Heart left ventricle (tissue), 16 donors: ENCODE results near the gene CACNA1C. TPM values are rescaled to one million over a fixed set of nuclear protein-coding genes. Genes with fewer than 3 reads are reported as not detected.
A peak's percentile ranks its signal among the peaks of the same experiment; 100 is the strongest.

Experiments used
- ATAC-seq, 4 donors: fragments of 200-7000 bp; cut with Tn5 transposase; one replicate each; pipeline ENCODE4 v1.9.1; 2020 to 2022; ENCODE audit warnings: moderate library complexity in 4 of 4, mild to moderate bottlenecking in 3 of 4, moderate number of reproducible peaks in 1 of 4
- DNase-seq, 5 donors: peaks; one replicate each; pipeline ENCODE4 v3.0.0-alpha.2; 2020
- H3K27ac ChIP-seq, 12 donors: fragments of 200-600 bp; sonication (generic) in 4 of 12; one replicate each; pipeline versions ENCODE4 v1.5.0 to v1.8.0; 2016 to 2022; ENCODE audit warnings: mild to moderate bottlenecking in 2 of 12
- H3K27me3 ChIP-seq, 9 donors: fragments of 200-600 bp; sonication (generic) in 2 of 9; one replicate each; pipeline versions ENCODE4 v1.5.1 to v1.8.0; 2016 to 2022; ENCODE audit warnings: mild to moderate bottlenecking in 3 of 9
- H3K36me3 ChIP-seq, 9 donors: fragments of 200-600 bp; sonication (generic) in 2 of 9; one replicate each; pipeline versions ENCODE4 v1.5.0 to v1.8.0; 2018 to 2022; ENCODE audit warnings: mild to moderate bottlenecking in 2 of 9
- H3K4me1 ChIP-seq, 12 donors: fragments of 200-600 bp; sonication (generic) in 4 of 12; one replicate each; pipeline versions ENCODE4 v1.5.0 to v1.8.0; 2016 to 2022; ENCODE audit warnings: mild to moderate bottlenecking in 3 of 12
- H3K4me3 ChIP-seq, 12 donors: fragments of 200-600 bp; sonication (generic) in 4 of 12; one replicate each; pipeline versions ENCODE4 v1.5.0 to v1.8.0; 2017 to 2022; ENCODE audit warnings: mild to moderate bottlenecking in 9 of 12, moderate library complexity in 4 of 12
- H3K9me3 ChIP-seq, 12 donors: fragments of 200-600 bp; sonication (generic) in 4 of 12; one replicate each; pipeline versions ENCODE4 v1.5.0 to v1.8.0; 2016 to 2022; ENCODE audit warnings: mild to moderate bottlenecking in 1 of 12
- CTCF ChIP-seq, 12 donors: fragments of 200-600 bp; sonication (generic) in 4 of 12; IDR thresholded peaks; one replicate each; pipeline versions ENCODE4 v1.5.0 to v1.8.0; 2018 to 2022; ENCODE audit warnings: antibody characterized with exemption in 12 of 12, mild to moderate bottlenecking in 5 of 12
- POLR2A ChIP-seq, 2 donors: fragments of 450-650 bp; IDR thresholded peaks; one replicate each; pipeline ENCODE4 v1.6.1; 2017; ENCODE audit warnings: antibody characterized with exemption in 2 of 2, mild to moderate bottlenecking in 2 of 2, moderate library complexity in 2 of 2
- WGBS, 4 donors: extraction: QIAGEN DNeasy Blood & Tissue Kit in 2 of 4; methylation state at CpG; one replicate each; pipeline versions ENCODE4 v1.1.5 to v1.1.7; 2013 to 2018; 5-methylcytosine and 5-hydroxymethylcytosine counted together
- intact Hi-C, 10 donors: fragments of 100-400 bp; cut with DNase I; formaldehyde crosslinking; loops; one replicate each; pipeline versions ENCODE4 v1.11.1 to v1.14.2; 2022
- polyA plus RNA-seq, 2 donors: library from polyadenylated mRNA; stranded (reverse); fragments of 200-250 nt; gene quantifications; one replicate each; pipeline ENCODE4 v1.2.3, GENCODE V29; 2013
- total RNA-seq, 9 donors: library from RNA; depleted of rRNA in 2 of 9; stranded (reverse); fragments of >200 nt in 2 of 9; fragmentation: NEBNext Ultra II Directional in 3 of 9; extraction: Animal tissue kit (Norgen Biotek cat#: 25700) in 3 of 9; gene quantifications; one replicate each; pipeline versions ENCODE4 v1.1.0 to v1.2.4, GENCODE V29; 2016 to 2023
- donor health status: ischemic (EF 13 %, LVEDD 7.1; RV severe dilation, severe dysfunction).
- donor health status: healthy with polysubstance abuse.
- donor health status: DM: no; HTN: yes; CAD: no.
- donor health status: DM: no; HTN: no; CAD: no.
- donor health status: ischemic (EF 25% LVEDD 6.9; RV normal size, moderate dysfunction).
- donor health status: ischemic (EF 25% LVEDD 5.7; RV mildly dilated, moderate dysfunction).
- donor health status: healthy.
- donor health status: DM: yes; HTN: yes; CAD: no.
- donor health status: ischemic (EF 35%, LVEDD 5.7; RV mildly dilated, moderate dysfunction).
- donor health status: nonischemic (EF 11% LVEDD 7.7; RV severe dilation, severe dysfunction).
- donor health status: DM: yes; HTN: yes; CAD: no.
- donor health status: PGD.
- donor health status: ischemic (EF 29% LVEDD 5.4; RV normal size, mild dysfunction).
- donor health status: nonischemic (EF 23%, LVEDD 6.1; RV moderate dilation, normal function).

The CACNA1C gene
- total and polyA plus RNA-seq, 11 donors = 41.9 to 196 (median 164) TPM

GRCh38 chr12:2337031-2338010, 284.5 kb downstream of the CACNA1C start:
- 77 to 85% (median 84%) methylated on average over 11 of the region's 11 CpGs for WGBS, 4 donors
- intact Hi-C loops = no loop called here
- no peaks in the 10 kb centered on the region for H3K27me3 ChIP-seq
- ATAC-seq (no peak), DNase-seq (no peak)
- TF ChIP-seq POLR2A (IDR thresholded peaks at IDR 0.05) = no peak
- no peak for TF ChIP-seq CTCF (IDR thresholded peaks at IDR 0.05)
- no peaks in the 10 kb centered on the region for H3K36me3 ChIP-seq
- H3K27ac ChIP-seq = peak overlapping the region; percentile 71 to 95 (median 86)
- H3K4me1 ChIP-seq = peaks cover 5 to 91% (median 71%) of the 10 kb centered on the region in 12 donors
- no peaks in the 10 kb centered on the region for H3K9me3 ChIP-seq
- H3K4me3 ChIP-seq = no peak overlapping the region

GRCh38 chr12:2338381-2338780, 285.6 kb downstream of the CACNA1C start:
- Histone ChIP-seq H3K27ac (peak overlapping the region in 9 of 12 donors; percentile 13 to 95 (median 86)), H3K4me3 (no peak overlapping the region), H3K36me3 (no peaks in the 10 kb centered on the region), H3K27me3 (no peaks in the 10 kb centered on the region), H3K4me1 (peaks cover 3 to 91% (median 69%) of the 10 kb centered on the region in 12 donors), H3K9me3 (no peaks in the 10 kb centered on the region)
- intact Hi-C loops = no loop called here
- ATAC-seq = no peak
- no peak for DNase-seq
- WGBS, 4 donors = 57 to 79% (median 72%) methylated on average over 5 of the region's 5 CpGs
- TF ChIP-seq CTCF (IDR thresholded peaks at IDR 0.05) = no peak

- no peak for TF ChIP-seq POLR2A (IDR thresholded peaks at IDR 0.05)
- no peak for TF ChIP-seq CTCF (IDR thresholded peaks at IDR 0.05)
- Histone ChIP-seq H3K4me3 (no peak overlapping the region), H3K27me3 (no peaks in the 10 kb centered on the region), H3K36me3 (no peaks in the 10 kb centered on the region), H3K4me1 (peaks cover 0 to 91% (median 69%) of the 10 kb centered on the region in 12 donors), H3K9me3 (no peaks in the 10 kb centered on the region), H3K27ac (peak overlapping the region in 4 of 12 donors; percentile 28 to 91 (median 60))
- 81 to 88% (median 85%) methylated on average over 5 of the region's 5 CpGs for WGBS, 4 donors
- DNase-seq = no peak
- intact Hi-C loops = no loop called here
- ATAC-seq = peak; percentile 10 to 28 (median 20)
Observed at GRCh38 chr12:2338991-2339431, 286.2 kb downstream of the CACNA1C start.

GRCh38 chr12:2341051-2341751, 288.4 kb downstream of the CACNA1C start:
- peaks cover 0 to 93% (median 68%) of the 10 kb centered on the region in 12 donors for H3K4me1 ChIP-seq
- intact Hi-C loops = no loop called here
- peak overlapping the region in 1 of 12 donors; percentile 81 for H3K27ac ChIP-seq
- no peak overlapping the region for H3K4me3 ChIP-seq
- ATAC-seq = no peak
- H3K36me3 ChIP-seq = no peaks in the 10 kb centered on the region
- no peaks in the 10 kb centered on the region for H3K27me3 ChIP-seq
- 78 to 89% (median 84%) methylated on average over 15 of the region's 15 CpGs for WGBS, 4 donors
- DNase-seq = no peak
- no peak for TF ChIP-seq CTCF (IDR thresholded peaks at IDR 0.05)
- no peak for TF ChIP-seq POLR2A (IDR thresholded peaks at IDR 0.05)
- no peaks in the 10 kb centered on the region for H3K9me3 ChIP-seq
